ENCODE data around the gene ADAM17. TPM values are rescaled to one million over a fixed set of nuclear protein-coding genes. Genes with fewer than 3 reads are reported as not detected.
"Not testable (repeated sequence)": the region's sequence is repeated elsewhere in the genome, so short reads cannot be mapped to it uniquely, and the experiment has no call there.

ADAM17 gene
- total RNA-seq, 2 experiments from 2014 or later, result 20.7 to 25.0 TPM

GRCh38 chr2:9590641-9591040, 35.0 kb upstream of the ADAM17 start:
- ATAC-seq, result no peak
- POLR2A ChIA-PET, result interaction anchor here (2.4 kb wide), 1 partner anchor 34 kb away, joined by 6 read pairs; the partner anchor contains the start of gene ADAM17
- Mint-ChIP-seq H3K4me1 (ENCODE audit: low read depth) (peaks cover 20% of the 10 kb centered on the region), H3K27me3 (ENCODE audit: low read depth) (no peaks in the 10 kb centered on the region), H3K9me3 (ENCODE audit: insufficient read depth) (no peaks in the 10 kb centered on the region), H3K36me3 (ENCODE audit: low read depth) (peaks cover 49% of the 10 kb centered on the region), H3K27ac (no peak overlapping the region), H3K4me3 (no peak overlapping the region)
- CTCF ChIA-PET, result no interaction called here
- DNase-seq, result no peak

- H3K27ac Mint-ChIP-seq, result no peak overlapping the region
- DNase-seq, result no peak
- ChIA-PET POLR2A (interaction anchor here (1.8 kb wide), 1 partner anchor 31 kb away, joined by 5 read pairs; the partner anchor contains the start of gene ADAM17), CTCF (interaction anchor here (0.7 to 1.2 kb wide), 3 partner anchors 9 to 170 kb away, joined by 3 to 4 read pairs (median 3); partner anchors contain the start of gene ADAM17)
- no peaks in the 10 kb centered on the region for H3K27me3 Mint-ChIP-seq (ENCODE audit: low read depth)
- no peak for ATAC-seq
- H3K9me3 Mint-ChIP-seq (ENCODE audit: insufficient read depth), result no peaks in the 10 kb centered on the region
- H3K4me3 Mint-ChIP-seq, result no peak overlapping the region
- peaks cover 59% of the 10 kb centered on the region for H3K36me3 Mint-ChIP-seq (ENCODE audit: low read depth)
- H3K4me1 Mint-ChIP-seq (ENCODE audit: low read depth), result no peaks in the 10 kb centered on the region
Observed at GRCh38 chr2:9586465-9586864, 30.8 kb upstream of the ADAM17 start.

- H3K27ac Mint-ChIP-seq, result no peak overlapping the region
- H3K9me3 Mint-ChIP-seq (ENCODE audit: insufficient read depth), result no peaks in the 10 kb centered on the region
- H3K4me3 Mint-ChIP-seq, result no peak overlapping the region
- CTCF ChIA-PET, result no interaction called here
- POLR2A ChIA-PET, result interaction anchor here (0.5 kb wide), 1 partner anchor 759 kb away, joined by 3 read pairs; no protein-coding TSS in a partner anchor
- H3K4me1 Mint-ChIP-seq (ENCODE audit: low read depth), result no peaks in the 10 kb centered on the region
- no peaks in the 10 kb centered on the region for H3K27me3 Mint-ChIP-seq (ENCODE audit: low read depth)
- ATAC-seq, result no peak
- no peak for DNase-seq
- H3K36me3 Mint-ChIP-seq (ENCODE audit: low read depth), result peaks cover 54% of the 10 kb centered on the region
Observed at GRCh38 chr2:9585486-9585885, 29.9 kb upstream of the ADAM17 start.

GRCh38 chr2:9584902-9585301, 29.3 kb upstream of the ADAM17 start:
- H3K4me1 Mint-ChIP-seq (ENCODE audit: low read depth); ATAC-seq; CTCF ChIA-PET; H3K27me3 Mint-ChIP-seq (ENCODE audit: low read depth); H3K4me3 Mint-ChIP-seq; H3K9me3 Mint-ChIP-seq (ENCODE audit: insufficient read depth); DNase-seq; H3K27ac Mint-ChIP-seq: not testable (repeated sequence)
- POLR2A ChIA-PET, result interaction anchor here (0.5 kb wide), 1 partner anchor 760 kb away, joined by 3 read pairs; no protein-coding TSS in a partner anchor
- peaks cover 52% of the 10 kb centered on the region for H3K36me3 Mint-ChIP-seq (ENCODE audit: low read depth)

- no peaks in the 10 kb centered on the region for H3K27me3 Mint-ChIP-seq (ENCODE audit: low read depth)
- H3K27ac Mint-ChIP-seq, result no peak overlapping the region
- no peaks in the 10 kb centered on the region for H3K9me3 Mint-ChIP-seq (ENCODE audit: insufficient read depth)
- peaks cover 42% of the 10 kb centered on the region for H3K36me3 Mint-ChIP-seq (ENCODE audit: low read depth)
- no peak overlapping the region for H3K4me3 Mint-ChIP-seq
- ChIA-PET CTCF (interaction anchor here (1.5 kb wide), 1 partner anchor 13 kb away, joined by 5 read pairs; no protein-coding TSS in a partner anchor), POLR2A (no interaction called here)
- H3K4me1 Mint-ChIP-seq (ENCODE audit: low read depth), result no peaks in the 10 kb centered on the region
- no peak for DNase-seq
- no peak for ATAC-seq
Observed at GRCh38 chr2:9582624-9583023, 27.0 kb upstream of the ADAM17 start.

GRCh38 chr2:9578467-9579235, 23.0 kb upstream of the ADAM17 start:
- CTCF ChIA-PET, result no interaction called here
- POLR2A ChIA-PET, result interaction anchor here (1.2 kb wide), 1 partner anchor 23 kb away, joined by 4 read pairs; the partner anchor contains the start of gene ADAM17
- Mint-ChIP-seq H3K36me3 (ENCODE audit: low read depth) (peaks cover 12% of the 10 kb centered on the region), H3K27me3 (ENCODE audit: low read depth) (no peaks in the 10 kb centered on the region), H3K9me3 (ENCODE audit: insufficient read depth) (no peaks in the 10 kb centered on the region), H3K27ac (no peak overlapping the region), H3K4me1 (ENCODE audit: low read depth) (no peaks in the 10 kb centered on the region), H3K4me3 (no peak overlapping the region)
- DNase-seq, result no peak
- ATAC-seq, result no peak

GRCh38 chr2:9574331-9574730, 18.7 kb upstream of the ADAM17 start:
- peaks cover 4% of the 10 kb centered on the region for H3K4me1 Mint-ChIP-seq (ENCODE audit: low read depth)
- H3K27me3 Mint-ChIP-seq (ENCODE audit: low read depth), result no peaks in the 10 kb centered on the region
- ChIA-PET POLR2A (no interaction called here), CTCF (interaction anchor here (1.4 kb wide), 1 partner anchor 101 kb away, joined by 3 read pairs; no protein-coding TSS in a partner anchor)
- no peak for ATAC-seq
- H3K9me3 Mint-ChIP-seq (ENCODE audit: insufficient read depth), result no peaks in the 10 kb centered on the region
- no peak for DNase-seq
- H3K36me3 Mint-ChIP-seq (ENCODE audit: low read depth), result no peaks in the 10 kb centered on the region
- H3K27ac Mint-ChIP-seq, result no peak overlapping the region
- no peak overlapping the region for H3K4me3 Mint-ChIP-seq

- no peaks in the 10 kb centered on the region for H3K27me3 Mint-ChIP-seq (ENCODE audit: low read depth)
- no peak overlapping the region for H3K4me3 Mint-ChIP-seq
- DNase-seq (no peak), ATAC-seq (peak; percentile 40)
- H3K4me1 Mint-ChIP-seq (ENCODE audit: low read depth), result peaks cover 4% of the 10 kb centered on the region
- H3K9me3 Mint-ChIP-seq (ENCODE audit: insufficient read depth), result no peaks in the 10 kb centered on the region
- no peaks in the 10 kb centered on the region for H3K36me3 Mint-ChIP-seq (ENCODE audit: low read depth)
- POLR2A ChIA-PET, result no interaction called here
- H3K27ac Mint-ChIP-seq, result no peak overlapping the region
- CTCF ChIA-PET, result interaction anchor here (1.2 to 1.7 kb wide), 3 partner anchors 9 to 100 kb away, joined by 3 read pairs; partner anchors contain the start of gene ADAM17
Observed at GRCh38 chr2:9573840-9574239, 18.2 kb upstream of the ADAM17 start.

GRCh38 chr2:9573013-9573720, 17.5 kb upstream of the ADAM17 start:
- Mint-ChIP-seq H3K27me3 (ENCODE audit: low read depth) (no peaks in the 10 kb centered on the region), H3K4me1 (ENCODE audit: low read depth) (peaks cover 4% of the 10 kb centered on the region), H3K27ac (no peak overlapping the region), H3K36me3 (ENCODE audit: low read depth) (no peaks in the 10 kb centered on the region), H3K4me3 (no peak overlapping the region), H3K9me3 (ENCODE audit: insufficient read depth) (no peaks in the 10 kb centered on the region)
- DNase-seq (no peak), ATAC-seq (no peak)
- ChIA-PET POLR2A (no interaction called here), CTCF (interaction anchor here (1.2 to 1.7 kb wide), 3 partner anchors 9 to 99 kb away, joined by 3 read pairs; partner anchors contain the start of gene ADAM17)

- H3K4me3 Mint-ChIP-seq, result no peak overlapping the region
- CTCF ChIA-PET, result interaction anchor here (1.0 to 2.1 kb wide), 2 partner anchors 11 to 15 kb away, joined by 4 to 5 read pairs; partner anchors contain the start of gene ADAM17
- no peaks in the 10 kb centered on the region for H3K9me3 Mint-ChIP-seq (ENCODE audit: insufficient read depth)
- ATAC-seq (no peak), DNase-seq (no peak)
- H3K36me3 Mint-ChIP-seq (ENCODE audit: low read depth), result no peaks in the 10 kb centered on the region
- H3K4me1 Mint-ChIP-seq (ENCODE audit: low read depth), result peaks cover 4% of the 10 kb centered on the region
- H3K27me3 Mint-ChIP-seq (ENCODE audit: low read depth), result no peaks in the 10 kb centered on the region
- H3K27ac Mint-ChIP-seq, result no peak overlapping the region
- POLR2A ChIA-PET, result interaction anchor here (1.2 kb wide), 1 partner anchor 15 kb away, joined by 5 read pairs; the partner anchor contains the start of gene ADAM17
Observed at GRCh38 chr2:9570182-9571060, 14.8 kb upstream of the ADAM17 start.

- Mint-ChIP-seq H3K4me1 (ENCODE audit: low read depth) (peaks cover 2% of the 10 kb centered on the region), H3K4me3 (no peak overlapping the region), H3K27me3 (ENCODE audit: low read depth) (no peaks in the 10 kb centered on the region), H3K36me3 (ENCODE audit: low read depth) (peaks cover 1% of the 10 kb centered on the region), H3K9me3 (ENCODE audit: insufficient read depth) (no peaks in the 10 kb centered on the region), H3K27ac (no peak overlapping the region)
- ChIA-PET POLR2A (no interaction called here), CTCF (interaction anchor here (1.0 kb wide), 1 partner anchor 73 kb away, joined by 3 read pairs; no protein-coding TSS in a partner anchor)
- no peak for ATAC-seq
- DNase-seq, result no peak
Observed at GRCh38 chr2:9565436-9566153, 10.0 kb upstream of the ADAM17 start.
